HepG2 (cell line): Measurements from ENCODE around the gene FBXL13. TPM values are rescaled to one million over a fixed set of nuclear protein-coding genes. Genes with fewer than 3 reads are reported as not detected.

Experiments
- ERF ChIP-seq: IDR thresholded peaks from 2 replicates; pipeline ENCODE4 v1.6.1; 2018; ENCODE audit warnings: missing biosample characterization, missing genetic modification reagents
- ETV5 ChIP-seq: IDR thresholded peaks from 2 replicates; pipeline ENCODE4 v1.6.1; 2018; ENCODE audit warnings: missing biosample characterization, missing genetic modification reagents, inconsistent platforms, borderline replicate concordance
- GATAD2A ChIP-seq: IDR thresholded peaks from 2 replicates; pipeline ENCODE4 v1.6.1; 2016
- HCFC1 ChIP-seq: fragments of 150-350 bp; IDR thresholded peaks from 2 replicates; pipeline ENCODE4 v1.6.1; 2014; ENCODE audit warnings: low read depth, low read length
- KDM5A ChIP-seq: fragments of 200-600 bp; sonication (generic); IDR thresholded peaks from 2 replicates; pipeline ENCODE4 v1.7.0; 2018; ENCODE audit warnings: antibody characterized with exemption, mild to moderate bottlenecking, low read length, borderline replicate concordance
- KLF6 ChIP-seq: IDR thresholded peaks from 2 replicates; pipeline ENCODE4 v1.8.0; 2016; ENCODE audit warnings: missing biosample characterization, missing genetic modification reagents
- MTA3 ChIP-seq: sonication (generic); formaldehyde crosslinking; IDR thresholded peaks from 2 replicates; pipeline ENCODE4 v1.4.0; 2020; ENCODE audit warnings: missing genetic modification reagents
- NFIC ChIP-seq: IDR thresholded peaks from 2 replicates; pipeline ENCODE4 v1.6.1; 2012; ENCODE audit warnings: mild to moderate bottlenecking, low read length, inconsistent platforms
- POGZ ChIP-seq: sonication (generic); formaldehyde crosslinking; IDR thresholded peaks from 2 replicates; pipeline ENCODE4 v1.4.0; 2020; ENCODE audit warnings: mild to moderate bottlenecking, missing genetic modification reagents
- POLR2AphosphoS5 ChIP-seq: IDR thresholded peaks from 2 replicates; pipeline ENCODE4 v1.6.1; 2012; ENCODE audit warnings: low read depth, low read length
- RBAK ChIP-seq: sonication (generic); formaldehyde crosslinking; IDR thresholded peaks from 2 replicates; pipeline ENCODE4 v1.5.1; 2020; ENCODE audit warnings: mild to moderate bottlenecking, missing genetic modification reagents
- REPIN1 ChIP-seq: sonication (generic); formaldehyde crosslinking; IDR thresholded peaks from 2 replicates; pipeline ENCODE4 v1.8.0; 2022; ENCODE audit warnings: missing genetic modification reagents, low read depth, mild to moderate bottlenecking, borderline replicate concordance
- SNAPC5 ChIP-seq: sonication (generic); formaldehyde crosslinking; IDR thresholded peaks from 2 replicates; pipeline ENCODE4 v1.8.1; 2023; ENCODE audit warnings: mild to moderate bottlenecking, missing genetic modification reagents, borderline replicate concordance
- SOX13 ChIP-seq, 3 experiments: fragments of 450-650 bp in 1 of 3; sonication (generic) in 1 of 3; formaldehyde crosslinking in 1 of 3; IDR thresholded peaks in 2 of 3; conservative IDR thresholded peaks in 1 of 3; 2 replicates each; pipeline versions ENCODE4 v1.5.0 to v1.6.1; 2016 to 2020; ENCODE audit warnings: antibody characterized with exemption in 1 of 3, mild to moderate bottlenecking in 1 of 3, missing compliant biosample characterization in 1 of 3, missing genetic modification reagents in 1 of 3, moderate library complexity in 1 of 3
- TGIF2 ChIP-seq: IDR thresholded peaks from 2 replicates; pipeline ENCODE4 v1.6.1; 2016; ENCODE audit warnings: control low read depth, missing compliant biosample characterization
- ZNF235 ChIP-seq: sonication (generic); formaldehyde crosslinking; IDR thresholded peaks from 2 replicates; pipeline ENCODE4 v1.8.1; 2023; ENCODE audit warnings: mild to moderate bottlenecking, missing genetic modification reagents, borderline replicate concordance
- ZNF343 ChIP-seq: sonication (generic); formaldehyde crosslinking; IDR thresholded peaks from 2 replicates; pipeline ENCODE4 v1.4.0; 2020; ENCODE audit warnings: mild to moderate bottlenecking, missing genetic modification reagents
- ZNF550 ChIP-seq: sonication (generic); formaldehyde crosslinking; IDR thresholded peaks from 2 replicates; pipeline ENCODE4 v1.4.0; 2020; ENCODE audit warnings: mild to moderate bottlenecking, missing genetic modification reagents, borderline replicate concordance
- ZNF580 ChIP-seq: IDR thresholded peaks from 2 replicates; pipeline ENCODE4 v1.6.1; 2016; ENCODE audit warnings: low read depth, borderline replicate concordance
- ZNF850 ChIP-seq: sonication (generic); formaldehyde crosslinking; conservative IDR thresholded peaks from 2 replicates; pipeline ENCODE4 v1.9.0; 2021; ENCODE audit warnings: mild to moderate bottlenecking, missing genetic modification reagents
- polyA plus RNA-seq, 8 experiments: library from polyadenylated mRNA; depleted of rRNA in 3 of 8; stranded (reverse) in 7 of 8; unstranded in 1 of 8; fragments of >200 nt; fragmentation: Illumina TruSeq in 4 of 8; extraction: Trizol in 4 of 8; gene quantifications; 2 replicates each; pipeline versions ENCODE4 v1.2.1 to v1.2.3, GENCODE V29; 2011 to 2016; ENCODE audit warnings: low read depth in 4 of 8, missing spikeins in 1 of 8, mixed read lengths in 1 of 8; ENCODE audit not compliant: insufficient read depth in 1 of 8
- total RNA-seq, 5 experiments: library from RNA; depleted of rRNA; stranded (reverse); fragments of >200 nt; fragmentation: Illumina TruSeq; extraction: Trizol; gene quantifications; 2 replicates each; pipeline ENCODE4 v1.2.3, GENCODE V29; 2016; ENCODE audit warnings: low read depth in 1 of 5
- TF ChIP-seq, protein P1 (sequence below): sonication (generic); formaldehyde crosslinking; IDR thresholded peaks from 2 replicates; pipeline ENCODE4 v1.4.0; 2020; ENCODE audit warnings: mild to moderate bottlenecking, missing genetic modification reagents
- TF ChIP-seq, protein P2 (sequence below): sonication (generic); formaldehyde crosslinking; IDR thresholded peaks from 2 replicates; pipeline ENCODE4 v1.4.0; 2020; ENCODE audit warnings: missing genetic modification reagents
- TF ChIP-seq, protein P3 (sequence below): IDR thresholded peaks from 2 replicates; pipeline ENCODE4 v1.6.1; 2016; ENCODE audit warnings: missing compliant biosample characterization, missing genetic modification reagents, borderline replicate concordance
- TF ChIP-seq, protein P4 (sequence below): sonication (generic); formaldehyde crosslinking; IDR thresholded peaks from 2 replicates; pipeline ENCODE4 v1.4.0; 2020; ENCODE audit warnings: mild to moderate bottlenecking, missing genetic modification reagents

FBXL13 gene
- total and polyA plus RNA-seq, 2 of the 13 experiments (the other 11 are each of a cell fraction or from before 2014, with no cell fraction given) = 0.24 to 0.77 TPM

DNA sequence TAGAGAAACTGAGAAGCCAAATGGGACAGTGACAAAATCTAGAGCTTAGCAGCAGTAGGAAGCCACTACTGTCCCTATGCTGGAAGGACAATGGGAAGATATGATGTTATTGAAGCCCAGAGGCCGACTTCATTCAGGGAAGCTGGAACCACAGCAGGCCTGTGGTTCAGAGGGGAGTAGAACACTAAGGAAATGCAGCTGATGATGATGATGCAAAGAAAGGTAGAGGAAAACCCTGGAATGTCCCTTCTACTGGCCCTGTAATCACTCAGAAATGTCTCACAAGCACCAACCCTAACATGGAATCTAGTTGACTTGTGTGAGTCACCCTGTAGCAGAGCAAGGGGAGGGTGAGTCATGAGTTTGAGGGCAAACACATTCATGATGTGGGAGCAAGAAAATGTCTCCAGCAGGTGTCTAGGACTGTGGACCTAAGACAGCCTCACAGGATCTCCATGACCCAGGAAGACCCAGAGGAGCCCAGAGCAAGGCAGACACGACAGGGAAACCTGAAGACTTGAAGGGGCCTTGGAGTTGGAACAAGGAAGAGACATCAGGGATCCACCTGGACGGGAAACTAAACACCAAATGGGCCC is 198.8 kb downstream of the FBXL13 start (continued):
- TF ChIP-seq, protein P1, sequence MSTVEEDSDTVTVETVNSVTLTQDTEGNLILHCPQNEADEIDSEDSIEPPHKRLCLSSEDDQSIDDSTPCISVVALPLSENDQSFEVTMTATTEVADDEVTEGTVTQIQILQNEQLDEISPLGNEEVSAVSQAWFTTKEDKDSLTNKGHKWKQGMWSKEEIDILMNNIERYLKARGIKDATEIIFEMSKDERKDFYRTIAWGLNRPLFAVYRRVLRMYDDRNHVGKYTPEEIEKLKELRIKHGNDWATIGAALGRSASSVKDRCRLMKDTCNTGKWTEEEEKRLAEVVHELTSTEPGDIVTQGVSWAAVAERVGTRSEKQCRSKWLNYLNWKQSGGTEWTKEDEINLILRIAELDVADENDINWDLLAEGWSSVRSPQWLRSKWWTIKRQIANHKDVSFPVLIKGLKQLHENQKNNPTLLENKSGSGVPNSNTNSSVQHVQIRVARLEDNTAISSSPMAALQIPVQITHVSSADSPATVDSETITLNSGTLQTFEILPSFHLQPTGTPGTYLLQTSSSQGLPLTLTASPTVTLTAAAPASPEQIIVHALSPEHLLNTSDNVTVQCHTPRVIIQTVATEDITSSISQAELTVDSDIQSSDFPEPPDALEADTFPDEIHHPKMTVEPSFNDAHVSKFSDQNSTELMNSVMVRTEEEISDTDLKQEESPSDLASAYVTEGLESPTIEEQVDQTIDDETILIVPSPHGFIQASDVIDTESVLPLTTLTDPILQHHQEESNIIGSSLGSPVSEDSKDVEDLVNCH = no peak
- TF ChIP-seq ERF (CRISPR knock-in tag) (0 out of 2 replicates have a peak, but pooled peaks have one; percentile 20), HCFC1 (no peak), RBAK (CRISPR knock-in tag) (no peak), KDM5A (no peak), GATAD2A (no peak; the same call in 1 of the 2 replicates), SNAPC5 (CRISPR knock-in tag) (no peak), MTA3 (no peak), ZNF580 (no peak), KLF6 (CRISPR knock-in tag) (no peak), ZNF550 (no peak), ZNF343 (CRISPR knock-in tag) (no peak), NFIC (peak; percentile 20; the same call in 1 of the 2 replicates), ETV5 (0 out of 2 replicates have a peak, but pooled peaks have one; percentile 26), ZNF850 (no peak), POLR2AphosphoS5 (no peak), REPIN1 (CRISPR knock-in tag) (no peak), POGZ (CRISPR knock-in tag) (peak; percentile 44; the same call in 1 of the 2 replicates), ZNF235 (CRISPR knock-in tag) (no peak), TGIF2 (no peak), SOX13 (IDR thresholded peaks at IDR 0.05) (no peak), SOX13 (CRISPR knock-in tag; conservative IDR thresholded peaks at IDR 0.05 in 1 of 2, IDR thresholded peaks at IDR 0.05 in 1 of 2) (peak in 1 of 2 experiments; percentile 9; a peak in 1 of 4 replicates)
- TF ChIP-seq, protein P2, sequence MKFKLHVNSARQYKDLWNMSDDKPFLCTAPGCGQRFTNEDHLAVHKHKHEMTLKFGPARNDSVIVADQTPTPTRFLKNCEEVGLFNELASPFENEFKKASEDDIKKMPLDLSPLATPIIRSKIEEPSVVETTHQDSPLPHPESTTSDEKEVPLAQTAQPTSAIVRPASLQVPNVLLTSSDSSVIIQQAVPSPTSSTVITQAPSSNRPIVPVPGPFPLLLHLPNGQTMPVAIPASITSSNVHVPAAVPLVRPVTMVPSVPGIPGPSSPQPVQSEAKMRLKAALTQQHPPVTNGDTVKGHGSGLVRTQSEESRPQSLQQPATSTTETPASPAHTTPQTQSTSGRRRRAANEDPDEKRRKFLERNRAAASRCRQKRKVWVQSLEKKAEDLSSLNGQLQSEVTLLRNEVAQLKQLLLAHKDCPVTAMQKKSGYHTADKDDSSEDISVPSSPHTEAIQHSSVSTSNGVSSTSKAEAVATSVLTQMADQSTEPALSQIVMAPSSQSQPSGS = no peak
- TF ChIP-seq, protein P3, sequence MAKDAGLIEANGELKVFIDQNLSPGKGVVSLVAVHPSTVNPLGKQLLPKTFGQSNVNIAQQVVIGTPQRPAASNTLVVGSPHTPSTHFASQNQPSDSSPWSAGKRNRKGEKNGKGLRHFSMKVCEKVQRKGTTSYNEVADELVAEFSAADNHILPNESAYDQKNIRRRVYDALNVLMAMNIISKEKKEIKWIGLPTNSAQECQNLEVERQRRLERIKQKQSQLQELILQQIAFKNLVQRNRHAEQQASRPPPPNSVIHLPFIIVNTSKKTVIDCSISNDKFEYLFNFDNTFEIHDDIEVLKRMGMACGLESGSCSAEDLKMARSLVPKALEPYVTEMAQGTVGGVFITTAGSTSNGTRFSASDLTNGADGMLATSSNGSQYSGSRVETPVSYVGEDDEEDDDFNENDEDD = no peak
- TF ChIP-seq, protein P4, sequence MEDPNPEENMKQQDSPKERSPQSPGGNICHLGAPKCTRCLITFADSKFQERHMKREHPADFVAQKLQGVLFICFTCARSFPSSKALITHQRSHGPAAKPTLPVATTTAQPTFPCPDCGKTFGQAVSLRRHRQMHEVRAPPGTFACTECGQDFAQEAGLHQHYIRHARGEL (CRISPR knock-in tag) = no peak
